ENCODE measurements around the gene CSPG4. TPM values are rescaled to one million over a fixed set of nuclear protein-coding genes. Genes with fewer than 3 reads are reported as not detected.

Gene CSPG4
- total RNA-seq, 1 experiment from 2014 or later, result 0.03 TPM

Other genes with a start within 250 kb of the CSPG4 start
- 13.8 and 18.1 TPM in 2 replicates for gene PTPN9, start 133.5 kb downstream of the CSPG4 start, total RNA-seq (2014; rRNA removed; shearing (Covaris generic); ENCODE audit: low replicate concordance)
- gene SNUPN, start 87.1 kb downstream of the CSPG4 start, total RNA-seq (2014; rRNA removed; shearing (Covaris generic); ENCODE audit: low replicate concordance), result 37.9 and 38.7 TPM in 2 replicates
- 52.3 and 76.2 TPM in 2 replicates for gene IMP3, start 72.6 kb downstream of the CSPG4 start, total RNA-seq (2014; rRNA removed; shearing (Covaris generic); ENCODE audit: low replicate concordance)
- gene SNX33, start 64.9 kb downstream of the CSPG4 start, total RNA-seq (2014; rRNA removed; shearing (Covaris generic); ENCODE audit: low replicate concordance), result 9.0 and 10.2 TPM in 2 replicates
- 33.7 TPM in 2 replicates for gene UBE2Q2, start 130.6 kb upstream of the CSPG4 start, total RNA-seq (2014; rRNA removed; shearing (Covaris generic); ENCODE audit: low replicate concordance)
- 43.0 and 86.0 TPM in 2 replicates for gene FBXO22, start 191.0 kb upstream of the CSPG4 start, total RNA-seq (2014; rRNA removed; shearing (Covaris generic); ENCODE audit: low replicate concordance)